GM23338 (cell line): ENCODE data around the gene COL16A1. TPM values are rescaled to one million over a fixed set of nuclear protein-coding genes. Genes with fewer than 3 reads are reported as not detected.

Experiments used
- ATAC-seq: fragments of 200-7000 bp; cut with Tn5 transposase; 3 replicates; pipeline ENCODE4 v1.9.1; 2020
- DNase-seq: peaks from one replicate; pipeline ENCODE4 v3.0.0-alpha.2; 2015; ENCODE audit warnings: low spot score
- H2AFZ ChIP-seq: fragments of 200-600 bp; sonication (generic); 2 replicates; pipeline ENCODE4 v1.8.0; 2016; ENCODE audit warnings: antibody characterized with exemption, mild to moderate bottlenecking, moderate library complexity
- H3F3A ChIP-seq: fragments of 200-600 bp; sonication (generic); replicated peaks from 2 replicates; pipeline ENCODE4 v1.8.0; 2017; ENCODE audit warnings: antibody characterized with exemption, mixed run types, low read depth
- H3K27ac ChIP-seq: fragments of 200-600 bp; sonication (generic); 2 replicates; pipeline ENCODE4 v1.6.1; 2016; ENCODE audit warnings: low read depth
- H3K27me3 ChIP-seq: fragments of 200-600 bp; sonication (generic); 2 replicates; pipeline ENCODE4 v1.8.0; 2016; ENCODE audit warnings: mild to moderate bottlenecking, mixed run types, moderate library complexity; ENCODE audit not compliant: insufficient read depth
- H3K36me3 ChIP-seq: fragments of 200-600 bp; sonication (generic); 2 replicates; pipeline ENCODE4 v1.8.0; 2016; ENCODE audit warnings: mild to moderate bottlenecking; ENCODE audit not compliant: insufficient read depth
- H3K4me1 ChIP-seq: fragments of 200-600 bp; sonication (generic); 2 replicates; pipeline ENCODE4 v1.8.0; 2016; ENCODE audit warnings: mild to moderate bottlenecking, moderate library complexity; ENCODE audit not compliant: insufficient read depth
- H3K4me2 ChIP-seq: fragments of 200-600 bp; sonication (generic); 2 replicates; pipeline ENCODE4 v1.7.1; 2017; ENCODE audit warnings: mixed run types
- H3K4me3 ChIP-seq: fragments of 200-600 bp; sonication (generic); 2 replicates; pipeline ENCODE4 v1.6.1; 2016; ENCODE audit warnings: mixed run types
- H3K79me2 ChIP-seq: fragments of 200-600 bp; sonication (generic); replicated peaks from 2 replicates; pipeline ENCODE4 v1.8.0; 2017; ENCODE audit warnings: mild to moderate bottlenecking; ENCODE audit not compliant: insufficient read depth
- H3K9me2 ChIP-seq: fragments of 200-600 bp; sonication (generic); 2 replicates; pipeline ENCODE4 v1.8.0; 2017; ENCODE audit not compliant: insufficient read depth
- H4K20me1 ChIP-seq: fragments of 200-600 bp; sonication (generic); replicated peaks from 2 replicates; pipeline ENCODE4 v1.8.0; 2017; ENCODE audit warnings: mild to moderate bottlenecking; ENCODE audit not compliant: insufficient read depth
- H3K27ac Mint-ChIP-seq: 2 replicates; pipeline ENCODE4 v1.8.0; 2020; ENCODE audit warnings: inconsistent platforms, mild to moderate bottlenecking, moderate library complexity, mixed read lengths
- H3K27me3 Mint-ChIP-seq: 3 replicates; pipeline ENCODE4 v1.8.0; 2022; ENCODE audit warnings: low read depth, mild to moderate bottlenecking, moderate library complexity, mixed read lengths, inconsistent platforms; ENCODE audit not compliant: insufficient read depth, poor library complexity
- H3K36me3 Mint-ChIP-seq: 3 replicates; pipeline ENCODE4 v1.8.0; 2021; ENCODE audit warnings: low read depth, mild to moderate bottlenecking, inconsistent platforms, moderate library complexity, mixed read lengths
- H3K4me1 Mint-ChIP-seq: 3 replicates; pipeline ENCODE4 v1.8.0; 2020; ENCODE audit warnings: mild to moderate bottlenecking, inconsistent platforms, mixed read lengths
- H3K4me3 Mint-ChIP-seq: 3 replicates; pipeline ENCODE4 v1.8.0; 2021; ENCODE audit warnings: moderate library complexity, mild to moderate bottlenecking, inconsistent platforms, mixed read lengths
- H3K9me3 Mint-ChIP-seq: 3 replicates; pipeline ENCODE4 v1.8.0; 2020; ENCODE audit warnings: moderate library complexity, mild to moderate bottlenecking, inconsistent platforms, mixed read lengths
- CREB1 ChIP-seq: fragments of 250-450 bp; sonication (Bioruptor Pico); IDR thresholded peaks from 2 replicates; pipeline ENCODE4 v1.5.0; 2020; ENCODE audit warnings: low read depth, mild to moderate bottlenecking, moderate library complexity
- CTCF ChIP-seq, 2 experiments: fragments of 200-600 bp in 1 of 2; sonication (generic) in 1 of 2; conservative IDR thresholded peaks; 2 replicates each; pipeline versions ENCODE4 v1.5.1 to v1.6.1; 2016 to 2017; ENCODE audit warnings: antibody characterized with exemption in 2 of 2, low read depth in 2 of 2, mild to moderate bottlenecking in 2 of 2, moderate library complexity in 1 of 2
- EZH2 ChIP-seq: fragments of 200-600 bp; sonication (generic); IDR thresholded peaks from one replicate; pipeline ENCODE4 v1.8.0; 2017; ENCODE audit warnings: antibody characterized with exemption, mild to moderate bottlenecking, low read depth; ENCODE audit not compliant: unreplicated experiment
- EZH2phosphoT487 ChIP-seq: fragments of 200-600 bp; sonication (generic); IDR thresholded peaks from one replicate; pipeline ENCODE4 v1.8.1; 2018; ENCODE audit warnings: antibody characterized with exemption; ENCODE audit not compliant: unreplicated experiment
- JUNB ChIP-seq: IDR thresholded peaks from one replicate; pipeline ENCODE4 v1.6.1; 2016; ENCODE audit warnings: antibody characterized with exemption; ENCODE audit not compliant: unreplicated experiment
- NANOG ChIP-seq: IDR thresholded peaks from 2 replicates; pipeline ENCODE4 v1.6.1; 2016; ENCODE audit warnings: antibody characterized with exemption, borderline replicate concordance
- POLR2AphosphoS5 ChIP-seq: IDR thresholded peaks from 2 replicates; pipeline ENCODE4 v1.6.1; 2016; ENCODE audit warnings: antibody characterized with exemption, low read depth
- REST ChIP-seq: IDR thresholded peaks from one replicate; pipeline ENCODE4 v1.6.1; 2018; ENCODE audit warnings: antibody characterized with exemption; ENCODE audit not compliant: unreplicated experiment
- STAT1 ChIP-seq: IDR thresholded peaks from one replicate; pipeline ENCODE4 v1.6.1; 2016; ENCODE audit warnings: antibody characterized with exemption; ENCODE audit not compliant: unreplicated experiment
- ZNF114 ChIP-seq: fragments of 250-450 bp; sonication (Bioruptor Pico); IDR thresholded peaks from 2 replicates; pipeline ENCODE4 v1.5.0; 2020; ENCODE audit warnings: mild to moderate bottlenecking, moderate library complexity
- ZNF331 ChIP-seq: fragments of 250-450 bp; sonication (Bioruptor Pico); IDR thresholded peaks from 2 replicates; pipeline ENCODE4 v1.5.0; 2020; ENCODE audit warnings: low read depth, mild to moderate bottlenecking, moderate library complexity
- polyA plus RNA-seq: library from polyadenylated mRNA; unstranded; fragments of >200 nt; fragmentation: Nextera tagmentation; extraction: Ambion mirVana; gene quantifications from 2 replicates; pipeline ENCODE4 v1.2.1, GENCODE V29; 2016
- total RNA-seq: library from RNA; depleted of rRNA; stranded (reverse); fragments of >200 nt; shearing (Covaris generic); gene quantifications from 2 replicates; pipeline ENCODE4 v1.2.3, GENCODE V29; 2014
- TF ChIP-seq, protein P1 (sequence below): IDR thresholded peaks from 2 replicates; pipeline ENCODE4 v1.6.1; 2016; ENCODE audit warnings: antibody characterized with exemption

The COL16A1 gene
- total and polyA plus RNA-seq, 2 experiments from 2014 or later: 4.2 to 13.2 TPM

- Histone ChIP-seq H3K27me3 (no peaks in the 10 kb centered on the region), H3K27ac (no peak overlapping the region), H3F3A (no peaks in the 10 kb centered on the region), H3K9me2 (no peaks in the 10 kb centered on the region), H3K4me1 (no peaks in the 10 kb centered on the region), H3K4me3 (no peak overlapping the region), H3K4me2 (no peak overlapping the region), H4K20me1 (no peaks in the 10 kb centered on the region; the same call in none of the 2 replicates), H3K79me2 (peaks cover 20% of the 10 kb centered on the region), H2AFZ (no peak overlapping the region), H3K36me3 (0 out of 2 replicates have a peak, but pooled peaks cover 4% of the 10 kb centered on the region)
- ATAC-seq (no peak), DNase-seq (no peak)
- no peak for TF ChIP-seq ZNF331 (CRISPR knock-in tag)
- TF ChIP-seq REST: no peak
- H3K4me1 Mint-ChIP-seq: no peaks in the 10 kb centered on the region
- H3K4me3 Mint-ChIP-seq: no peak overlapping the region
- H3K27ac Mint-ChIP-seq: no peak overlapping the region
- peaks cover 3% of the 10 kb centered on the region for H3K27me3 Mint-ChIP-seq
- H3K9me3 Mint-ChIP-seq: no peaks in the 10 kb centered on the region
- peaks cover 20% of the 10 kb centered on the region for H3K36me3 Mint-ChIP-seq
Measured at GRCh38 chr1:31632649-31633048, 71.2 kb downstream of the COL16A1 start.

DNA sequence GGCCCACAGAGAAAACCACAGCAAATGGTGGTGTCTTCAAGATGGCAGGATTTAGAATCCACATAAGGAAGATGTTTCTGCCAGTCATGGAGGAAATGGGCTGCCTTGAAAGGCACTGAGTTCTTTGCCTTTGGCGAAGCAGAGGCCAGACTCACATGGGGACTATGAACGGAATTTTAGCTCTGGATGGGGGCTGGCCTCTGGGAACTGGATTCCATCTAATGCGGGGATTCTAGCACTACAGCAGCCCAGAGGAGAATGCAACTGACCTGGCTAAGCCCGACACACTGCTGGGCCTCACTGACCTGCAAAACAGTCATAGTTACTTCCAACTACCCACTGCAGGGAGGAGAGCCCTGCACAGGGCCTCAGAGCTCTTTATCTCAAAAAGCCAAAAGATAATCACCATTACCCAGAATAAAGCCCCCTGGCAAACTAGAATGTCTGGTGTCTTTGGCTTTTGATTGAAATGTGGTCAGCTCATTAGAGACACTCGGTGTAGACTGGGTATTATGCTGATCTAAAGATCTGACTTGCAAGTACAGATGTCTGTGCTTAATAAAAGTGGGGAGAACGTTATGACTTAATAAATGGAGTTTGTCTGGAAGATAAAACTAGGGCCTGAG lies 74.8 kb downstream of the COL16A1 start:
- H3K36me3 Mint-ChIP-seq: peaks cover 20% of the 10 kb centered on the region
- Histone ChIP-seq H3F3A (no peaks in the 10 kb centered on the region), H3K27me3 (no peaks in the 10 kb centered on the region), H3K4me1 (no peaks in the 10 kb centered on the region), H2AFZ (no peak overlapping the region), H4K20me1 (no peaks in the 10 kb centered on the region; the same call in none of the 2 replicates), H3K9me2 (no peaks in the 10 kb centered on the region), H3K36me3 (0 out of 2 replicates have a peak, but pooled peaks cover 4% of the 10 kb centered on the region), H3K79me2 (no peaks in the 10 kb centered on the region), H3K4me3 (no peak overlapping the region), H3K4me2 (no peak overlapping the region), H3K27ac (no peak overlapping the region)
- peaks cover 15% of the 10 kb centered on the region for H3K27me3 Mint-ChIP-seq
- ATAC-seq (no peak), DNase-seq (no peak)
- no peak overlapping the region for H3K4me3 Mint-ChIP-seq
- H3K27ac Mint-ChIP-seq: no peak overlapping the region
- no peaks in the 10 kb centered on the region for H3K9me3 Mint-ChIP-seq
- H3K4me1 Mint-ChIP-seq: peaks cover 4% of the 10 kb centered on the region; the same call in 2 of the 3 replicates
- TF ChIP-seq NANOG (no peak), CREB1 (CRISPR knock-in tag) (no peak), CTCF (conservative IDR thresholded peaks at IDR 0.05; ENCODE audit: low read depth in 2 of 2) (no peak), ZNF331 (CRISPR knock-in tag) (no peak), STAT1 (no peak), POLR2AphosphoS5 (no peak), EZH2 (no peak), JUNB (no peak), ZNF114 (CRISPR knock-in tag) (no peak), EZH2phosphoT487 (no peak), REST (no peak)
- TF ChIP-seq, protein P1, sequence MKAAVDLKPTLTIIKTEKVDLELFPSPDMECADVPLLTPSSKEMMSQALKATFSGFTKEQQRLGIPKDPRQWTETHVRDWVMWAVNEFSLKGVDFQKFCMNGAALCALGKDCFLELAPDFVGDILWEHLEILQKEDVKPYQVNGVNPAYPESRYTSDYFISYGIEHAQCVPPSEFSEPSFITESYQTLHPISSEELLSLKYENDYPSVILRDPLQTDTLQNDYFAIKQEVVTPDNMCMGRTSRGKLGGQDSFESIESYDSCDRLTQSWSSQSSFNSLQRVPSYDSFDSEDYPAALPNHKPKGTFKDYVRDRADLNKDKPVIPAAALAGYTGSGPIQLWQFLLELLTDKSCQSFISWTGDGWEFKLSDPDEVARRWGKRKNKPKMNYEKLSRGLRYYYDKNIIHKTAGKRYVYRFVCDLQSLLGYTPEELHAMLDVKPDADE: no peak
